A549 (cell line): ENCODE results near the gene SPEN. TPM values are rescaled to one million over a fixed set of nuclear protein-coding genes. Genes with fewer than 3 reads are reported as not detected.

Source experiments
- ATAC-seq, 2 experiments: fragments of 200-7000 bp in 1 of 2; fragments of >200 bp in 1 of 2; cut with Nextera tagmentation in 1 of 2; cut with Tn5 transposase in 1 of 2; 3 replicates each; pipeline versions ENCODE4 v1.8.0 to v1.9.1; 2018 to 2020; ENCODE audit warnings: mild to moderate bottlenecking in 1 of 2, moderate library complexity in 1 of 2
- CTCF ChIA-PET: fragments of 300-600 bp; sonication (Branson Sonifier 250); formaldehyde crosslinking; extraction: SDS; loops from one replicate; lab custom pipeline; 2021; ENCODE audit warnings: antibody characterized with exemption, inconsistent platforms; lab: Yijun Ruan, JAX
- POLR2A ChIA-PET: fragments of 350-600 bp; formaldehyde crosslinking; extraction: SDS; loops from one replicate; lab custom pipeline; 2021; ENCODE audit warnings: antibody characterized with exemption, inconsistent platforms; lab: Yijun Ruan, JAX
- DNase-seq, 2 experiments: peaks; one replicate each; pipeline versions ENCODE4 v3.0.0 to v3.0.0-alpha.2; 2011 to 2016; ENCODE audit warnings: low read depth in 1 of 2, low spot score in 1 of 2
- FAIRE-seq: peaks from 2 replicates; lab custom pipeline; 2011; peaks lifted over from hg19 to GRCh38; lab: Jason Lieb, UNC
- H3K27ac ChIP-seq, 2 experiments: fragments of >200 bp; sonication (Bioruptor Twin); formaldehyde crosslinking; 3 replicates each; pipeline ENCODE4 v1.5.1; 2016 to 2017
- H3K4me1 ChIP-seq: fragments of >200 bp; sonication (Bioruptor Twin); formaldehyde crosslinking; 3 replicates; pipeline ENCODE4 v1.6.1; 2016
- H3K4me2 ChIP-seq: fragments of >200 bp; sonication (Bioruptor Twin); formaldehyde crosslinking; 3 replicates; pipeline ENCODE4 v1.6.1; 2016
- H3K4me3 ChIP-seq: fragments of >200 bp; sonication (Bioruptor Twin); formaldehyde crosslinking; 3 replicates; pipeline ENCODE4 v1.5.1; 2016
- H3K9me3 ChIP-seq: fragments of >200 bp; sonication (Bioruptor Twin); formaldehyde crosslinking; 3 replicates; pipeline ENCODE4 v1.6.1; 2016
- ATOH8 ChIP-seq: fragments of 250-450 bp; sonication (Bioruptor Pico); IDR thresholded peaks from 2 replicates; pipeline ENCODE4 v1.5.0; 2020; ENCODE audit warnings: low read depth, mild to moderate bottlenecking, moderate library complexity
- CBX2 ChIP-seq: fragments of 200-600 bp; sonication (generic); IDR thresholded peaks from 2 replicates; pipeline ENCODE4 v1.6.1; 2016; ENCODE audit warnings: low read depth, mild to moderate bottlenecking, borderline replicate concordance
- CHD4 ChIP-seq: fragments of 200-600 bp; sonication (generic); IDR thresholded peaks from 2 replicates; pipeline ENCODE4 v1.6.1; 2016; ENCODE audit warnings: antibody characterized with exemption, mild to moderate bottlenecking, borderline replicate concordance
- CTCF ChIP-seq: fragments of >200 bp; sonication (Bioruptor Twin); formaldehyde crosslinking; IDR thresholded peaks from 3 replicates; pipeline ENCODE4 v1.5.1; 2016
- EP300 ChIP-seq, 2 experiments: fragments of >200 bp; sonication (Bioruptor Twin); formaldehyde crosslinking; IDR thresholded peaks; 2 replicates in 1 of 2; 3 replicates in 1 of 2; pipeline ENCODE4 v1.6.1; 2016 to 2017
- ESRRA ChIP-seq: fragments of 150-350 bp; IDR thresholded peaks from 2 replicates; pipeline ENCODE4 v1.6.1; 2014; ENCODE audit warnings: mild to moderate bottlenecking, low read length, borderline replicate concordance
- FOSB ChIP-seq: fragments of 250-450 bp; sonication (Bioruptor Pico); IDR thresholded peaks from 2 replicates; pipeline ENCODE4 v1.5.0; 2020; ENCODE audit warnings: mild to moderate bottlenecking, moderate library complexity
- GATA3 ChIP-seq: IDR thresholded peaks from 2 replicates; pipeline ENCODE4 v1.6.1; 2012; ENCODE audit warnings: borderline replicate concordance
- HDAC2 ChIP-seq: fragments of 200-600 bp; sonication (generic); IDR thresholded peaks from 2 replicates; pipeline ENCODE4 v1.6.1; 2016
- HES2 ChIP-seq: fragments of >200 bp; sonication (Bioruptor Twin); formaldehyde crosslinking; IDR thresholded peaks from 2 replicates; pipeline ENCODE4 v1.6.1; 2016
- HMGXB4 ChIP-seq: fragments of 250-450 bp; sonication (Bioruptor Pico); IDR thresholded peaks from 2 replicates; pipeline ENCODE4 v1.5.0; 2021; ENCODE audit warnings: mild to moderate bottlenecking, moderate library complexity, borderline replicate concordance
- KDM1A ChIP-seq: fragments of 200-600 bp; sonication (generic); IDR thresholded peaks from 2 replicates; pipeline ENCODE4 v1.6.1; 2016; ENCODE audit warnings: low read depth, mild to moderate bottlenecking
- KDM5A ChIP-seq: fragments of 200-600 bp; sonication (generic); IDR thresholded peaks from 2 replicates; pipeline ENCODE4 v1.6.1; 2016; ENCODE audit warnings: antibody characterized with exemption, mild to moderate bottlenecking
- MAZ ChIP-seq: fragments of 150-350 bp; IDR thresholded peaks from 2 replicates; pipeline ENCODE4 v1.6.1; 2014; ENCODE audit warnings: antibody characterized with exemption, low read depth, low read length, borderline replicate concordance
- NR3C1 ChIP-seq: fragments of >200 bp; sonication (Bioruptor Twin); formaldehyde crosslinking; IDR thresholded peaks from 3 replicates; pipeline ENCODE4 v1.6.1; 2017
- PBX3 ChIP-seq: IDR thresholded peaks from 2 replicates; pipeline ENCODE4 v1.6.1; 2012
- REST ChIP-seq: fragments of 200-600 bp; sonication (generic); IDR thresholded peaks from 2 replicates; pipeline ENCODE4 v1.6.1; 2016; ENCODE audit warnings: antibody characterized with exemption, mild to moderate bottlenecking, moderate library complexity
- ZFP36 ChIP-seq: fragments of 450-650 bp; IDR thresholded peaks from 2 replicates; pipeline ENCODE4 v1.6.1; 2014; ENCODE audit warnings: borderline replicate concordance; ENCODE audit not compliant: partially characterized antibody
- ZNF302 ChIP-seq: fragments of 250-450 bp; sonication (Bioruptor Pico); IDR thresholded peaks from 2 replicates; pipeline ENCODE4 v1.9.0; 2021; ENCODE audit warnings: inconsistent platforms, mild to moderate bottlenecking, moderate library complexity
- WGBS: methylation state at CpG from one replicate; pipeline ENCODE4 v1.1.6; 2017; ENCODE audit errors: missing lambda C conversion rate; 5-methylcytosine and 5-hydroxymethylcytosine counted together
- polyA plus RNA-seq, 4 experiments: library from polyadenylated mRNA; depleted of rRNA in 3 of 4; stranded (reverse); fragments of >200 nt; fragmentation: RNase III in 1 of 4; extraction: RNeasy Plus Mini Kit Qiagen cat#74134 plus additional on column Dnase treatment in 1 of 4; gene quantifications; 2 replicates in 3 of 4; 3 replicates in 1 of 4; pipeline ENCODE4 v1.2.3, GENCODE V29; 2011 to 2017

Gene SPEN
- polyA plus RNA-seq, 2 of the 4 experiments (the other 2 are of a cell fraction): 7.0 to 15.5 TPM

GRCh38 chr1:15850471-15851001 lies 3.0 kb downstream of the SPEN start (continued):
- TF ChIP-seq REST: no peak
- TF ChIP-seq, all 56 proteins: peak for 0

GRCh38 chr1:15851210-15852035 lies 3.9 kb downstream of the SPEN start:
- Histone ChIP-seq H3K9me3 (no peaks in the 10 kb centered on the region), H3K4me1 (peaks cover 26% of the 10 kb centered on the region), H3K27ac (peak overlapping the region; percentile 45 to 98; a peak in 3 of 6 replicates), H3K4me2 (peak overlapping the region; percentile 96), H3K4me3 (no peak overlapping the region)
- FAIRE-seq (no peak), DNase-seq (no peak), ATAC-seq (no peak)
- TF ChIP-seq HES2 (no peak), NR3C1 (no peak), ZNF302 (CRISPR knock-in tag) (no peak), KDM5A (no peak), CTCF (no peak), ATOH8 (CRISPR knock-in tag) (no peak), FOSB (CRISPR knock-in tag) (no peak), GATA3 (no peak), CBX2 (no peak), MAZ (no peak), CHD4 (no peak), HDAC2 (no peak)
- ChIA-PET CTCF (interaction anchor here (0.7 kb wide), 1 partner anchor 36 kb away, joined by 3 read pairs; no protein-coding TSS in a partner anchor), POLR2A (no interaction called here)
- 77% methylated on average over 16 of the region's 16 CpGs for WGBS

GRCh38 chr1:15852036-15852827 lies 4.7 kb downstream of the SPEN start:
- Histone ChIP-seq H3K9me3 (no peaks in the 10 kb centered on the region), H3K4me2 (peak overlapping the region; percentile 96), H3K27ac (no peak overlapping the region; a peak in 1 of 6 replicates), H3K4me1 (peaks cover 24% of the 10 kb centered on the region), H3K4me3 (no peak overlapping the region)
- ChIA-PET POLR2A (no interaction called here), CTCF (no interaction called here)
- 75% methylated on average over 6 of the region's 6 CpGs for WGBS
- DNase-seq (no peak), ATAC-seq (no peak), FAIRE-seq (no peak)
- no peak for TF ChIP-seq ESRRA
- no peak for TF ChIP-seq EP300 (IDR thresholded peaks at IDR 0.05)
- no peak for TF ChIP-seq ZFP36
- no peak for TF ChIP-seq KDM1A
- no peak for TF ChIP-seq PBX3
- no peak for TF ChIP-seq HMGXB4 (CRISPR knock-in tag)
